ENCODE results near the gene PRDM10.
"Not testable (repeated sequence)": the region's sequence is repeated elsewhere in the genome, so short reads cannot be mapped to it uniquely, and the experiment has no call there.

Gene PRDM10, protein sequence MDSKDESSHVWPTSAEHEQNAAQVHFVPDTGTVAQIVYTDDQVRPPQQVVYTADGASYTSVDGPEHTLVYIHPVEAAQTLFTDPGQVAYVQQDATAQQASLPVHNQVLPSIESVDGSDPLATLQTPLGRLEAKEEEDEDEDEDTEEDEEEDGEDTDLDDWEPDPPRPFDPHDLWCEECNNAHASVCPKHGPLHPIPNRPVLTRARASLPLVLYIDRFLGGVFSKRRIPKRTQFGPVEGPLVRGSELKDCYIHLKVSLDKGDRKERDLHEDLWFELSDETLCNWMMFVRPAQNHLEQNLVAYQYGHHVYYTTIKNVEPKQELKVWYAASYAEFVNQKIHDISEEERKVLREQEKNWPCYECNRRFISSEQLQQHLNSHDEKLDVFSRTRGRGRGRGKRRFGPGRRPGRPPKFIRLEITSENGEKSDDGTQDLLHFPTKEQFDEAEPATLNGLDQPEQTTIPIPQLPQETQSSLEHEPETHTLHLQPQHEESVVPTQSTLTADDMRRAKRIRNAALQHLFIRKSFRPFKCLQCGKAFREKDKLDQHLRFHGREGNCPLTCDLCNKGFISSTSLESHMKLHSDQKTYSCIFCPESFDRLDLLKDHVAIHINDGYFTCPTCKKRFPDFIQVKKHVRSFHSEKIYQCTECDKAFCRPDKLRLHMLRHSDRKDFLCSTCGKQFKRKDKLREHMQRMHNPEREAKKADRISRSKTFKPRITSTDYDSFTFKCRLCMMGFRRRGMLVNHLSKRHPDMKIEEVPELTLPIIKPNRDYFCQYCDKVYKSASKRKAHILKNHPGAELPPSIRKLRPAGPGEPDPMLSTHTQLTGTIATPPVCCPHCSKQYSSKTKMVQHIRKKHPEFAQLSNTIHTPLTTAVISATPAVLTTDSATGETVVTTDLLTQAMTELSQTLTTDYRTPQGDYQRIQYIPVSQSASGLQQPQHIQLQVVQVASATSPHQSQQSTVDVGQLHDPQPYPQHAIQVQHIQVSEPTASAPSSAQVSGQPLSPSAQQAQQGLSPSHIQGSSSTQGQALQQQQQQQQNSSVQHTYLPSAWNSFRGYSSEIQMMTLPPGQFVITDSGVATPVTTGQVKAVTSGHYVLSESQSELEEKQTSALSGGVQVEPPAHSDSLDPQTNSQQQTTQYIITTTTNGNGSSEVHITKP

DNA sequence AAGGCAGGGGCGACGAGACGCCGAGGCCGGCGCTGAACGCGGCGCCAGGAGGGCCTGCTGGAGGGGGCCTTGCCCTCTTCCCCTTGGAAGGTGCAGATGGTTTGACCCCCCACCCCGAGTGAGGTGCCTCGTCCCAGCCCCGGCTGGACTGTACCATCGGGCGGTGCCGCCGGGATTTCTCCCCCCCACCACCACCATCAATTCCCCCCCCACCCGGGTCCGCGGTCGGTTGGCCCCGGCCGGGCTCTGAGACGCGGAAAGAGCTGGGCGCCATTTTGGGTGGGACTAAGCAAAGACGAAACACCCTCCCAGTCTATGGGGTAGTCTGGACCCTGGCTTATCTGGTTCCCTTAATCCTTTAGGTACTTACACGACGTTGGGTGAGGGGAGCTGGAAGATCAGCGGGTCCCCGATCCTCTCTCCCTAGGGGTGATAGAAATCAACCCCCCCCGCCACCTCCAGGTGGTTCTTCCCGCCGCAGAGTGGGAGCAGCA, at the start of gene PRDM10:
Gene PRDM10, minus strand, starts transcription at position 484 of the 494 bp plus-strand sequence. CDS start 41,871 bp downstream, outside the sequence.
- DNase-seq: peak; percentile 94

DNA sequence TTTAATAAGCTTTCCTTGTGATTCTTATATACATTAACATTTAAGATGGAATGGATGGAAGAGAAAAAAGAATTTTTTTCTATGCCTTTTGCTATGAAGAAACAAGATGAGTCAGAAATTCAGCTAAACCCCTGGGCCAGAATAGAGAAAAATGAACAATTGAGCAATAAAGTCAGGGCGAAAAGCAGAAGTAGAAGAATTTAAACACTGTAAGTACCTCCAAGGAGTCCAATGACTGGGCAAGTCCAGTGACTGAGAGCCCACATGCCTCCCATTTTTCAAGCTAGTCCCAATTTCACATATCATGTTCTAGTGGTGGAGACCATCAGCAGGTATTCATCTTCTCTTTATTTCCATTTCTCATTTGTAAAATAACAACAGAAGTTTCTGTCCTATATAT, 48.4 kb upstream of the PRDM10 start:
- DNase-seq: peak; percentile 66

DNA sequence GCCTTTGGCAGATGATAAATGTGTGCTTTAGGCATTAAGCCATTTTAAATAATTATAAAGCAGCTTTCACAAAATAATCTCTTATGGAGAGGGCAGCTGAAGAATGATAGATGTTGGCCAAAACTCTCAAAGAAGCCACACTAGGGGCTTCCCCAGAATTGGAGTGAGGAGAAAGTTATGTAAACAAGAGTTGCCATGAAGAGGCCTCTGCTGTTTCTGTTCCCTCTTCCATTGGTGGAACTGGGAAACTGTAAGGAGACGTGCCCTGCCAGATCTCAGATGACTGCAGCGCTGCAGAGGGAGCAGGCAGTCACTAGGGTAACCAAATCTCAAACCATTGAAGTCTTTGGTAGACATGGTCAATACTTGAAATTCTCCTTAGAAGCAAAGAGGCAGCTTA, 47.6 kb upstream of the PRDM10 start:
- DNase-seq: no peak

DNA sequence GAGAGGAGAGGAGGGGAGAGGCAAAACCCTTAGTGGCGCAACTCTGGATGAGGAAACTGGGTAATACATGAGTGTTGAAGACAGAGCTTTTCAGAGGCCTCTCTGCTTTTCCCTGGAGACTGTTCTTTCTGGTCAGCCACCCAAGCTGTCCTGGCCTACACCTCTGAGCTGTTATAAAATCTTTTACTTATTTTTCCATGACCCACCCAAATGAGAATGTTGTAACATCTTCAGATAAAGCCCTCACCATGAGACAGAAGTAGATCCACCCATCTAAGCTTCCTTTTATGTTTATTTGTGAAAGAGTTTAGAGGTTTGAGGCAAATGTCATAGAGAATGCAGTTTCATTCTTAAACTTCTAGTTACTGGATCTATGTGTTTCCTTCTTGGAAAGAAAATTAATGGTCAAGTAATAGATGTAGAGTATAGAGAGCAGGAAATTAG, 46.7 kb upstream of the PRDM10 start:
- peak; percentile 36 for DNase-seq

DNA sequence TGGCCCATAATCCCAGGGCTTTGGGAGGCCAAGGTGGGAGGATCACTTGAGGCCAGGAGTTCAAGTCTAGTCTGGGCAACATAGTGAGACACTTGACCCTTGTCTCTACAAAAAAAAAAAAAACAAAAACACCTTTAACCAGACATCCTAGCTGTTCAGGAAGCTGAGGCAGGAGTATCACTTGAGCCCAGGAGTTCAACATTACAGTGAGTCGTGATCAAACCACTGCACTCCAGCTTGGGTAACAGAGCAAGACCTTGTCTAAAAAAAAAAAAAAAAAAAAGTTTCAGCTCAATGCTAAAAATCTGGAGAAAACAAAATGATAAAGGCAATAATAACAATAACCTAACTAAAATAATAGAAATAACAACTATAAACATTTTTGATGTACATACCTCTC, 44.5 kb upstream of the PRDM10 start:
- no peak for DNase-seq

DNA sequence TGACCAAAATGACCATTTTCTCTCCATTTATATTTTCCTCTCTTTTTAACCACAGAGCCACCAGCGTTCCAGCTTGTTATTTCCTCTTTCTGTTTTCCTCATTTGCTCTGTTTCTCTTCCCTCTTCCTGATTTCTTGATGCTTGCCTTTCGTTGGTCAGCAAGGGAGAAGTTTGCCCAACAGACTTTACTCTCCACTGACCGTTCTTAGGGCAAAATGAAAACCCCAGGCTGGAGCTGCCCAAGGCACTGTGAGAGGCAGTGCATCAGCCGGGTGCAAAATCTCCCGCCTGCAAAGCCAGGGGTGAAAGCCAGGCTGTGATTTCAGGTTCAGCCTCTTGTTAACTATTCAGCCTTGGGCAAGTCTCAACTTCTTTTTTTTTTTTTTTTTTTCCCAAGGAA, 40.9 kb upstream of the PRDM10 start:
- DNase-seq: no peak

DNA sequence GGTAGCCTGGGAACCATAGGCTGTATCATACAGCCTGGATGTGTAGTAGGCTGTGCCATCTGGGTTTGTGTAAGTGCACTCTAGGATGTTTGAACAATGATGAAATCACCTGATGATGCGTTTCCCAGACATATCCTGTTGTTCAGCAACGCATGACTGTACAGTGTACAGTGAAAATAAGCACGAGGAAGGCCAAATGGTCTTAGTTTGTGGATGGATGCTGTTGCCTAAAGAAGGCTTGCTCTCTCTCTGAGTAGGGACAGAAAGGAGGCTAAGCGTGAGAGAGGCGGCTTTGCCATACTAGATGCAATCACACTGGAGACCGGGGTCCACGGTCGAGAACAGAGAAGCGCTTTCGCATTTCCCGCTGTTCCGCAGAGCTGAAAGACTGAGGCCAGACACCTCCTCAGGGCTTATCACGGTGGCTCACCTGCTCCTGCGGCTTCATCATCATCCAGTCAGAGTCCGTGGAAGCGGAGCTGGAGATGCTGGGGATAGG, 39.5 kb upstream of the PRDM10 start:
- DNase-seq: no peak

DNA sequence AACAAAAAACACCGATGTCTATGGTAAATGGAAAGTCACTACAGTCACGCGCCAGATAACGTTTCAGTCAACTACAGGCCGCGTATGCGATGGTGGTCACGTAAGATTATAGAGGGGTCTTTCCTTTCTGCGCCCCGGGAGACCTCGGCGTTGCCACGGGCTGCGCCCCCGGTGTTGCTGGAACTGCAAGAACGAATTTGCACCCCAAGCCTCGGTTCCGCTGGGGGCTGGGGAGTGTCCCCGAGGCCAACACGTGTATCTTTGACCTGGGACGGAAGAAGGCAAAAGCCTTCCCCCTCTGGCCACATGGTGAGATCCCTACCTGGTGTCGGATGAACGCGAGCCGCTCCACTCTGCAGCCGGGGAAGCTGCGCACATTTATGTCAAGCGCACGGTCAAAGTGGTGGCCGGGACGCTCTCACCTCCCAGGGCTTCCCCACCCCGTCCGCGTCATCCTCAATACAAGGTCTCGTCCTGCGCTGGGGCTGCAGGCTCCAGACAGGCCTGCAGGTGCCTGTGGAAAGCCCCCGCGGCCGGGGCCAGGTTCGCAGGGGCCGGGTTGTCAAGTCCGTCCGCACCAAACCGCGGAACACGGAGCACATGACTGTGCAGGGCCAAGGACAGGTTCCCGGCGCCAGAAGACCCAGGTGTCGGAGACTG, 37.8 kb upstream of the PRDM10 start:
- DNase-seq: no peak

DNA sequence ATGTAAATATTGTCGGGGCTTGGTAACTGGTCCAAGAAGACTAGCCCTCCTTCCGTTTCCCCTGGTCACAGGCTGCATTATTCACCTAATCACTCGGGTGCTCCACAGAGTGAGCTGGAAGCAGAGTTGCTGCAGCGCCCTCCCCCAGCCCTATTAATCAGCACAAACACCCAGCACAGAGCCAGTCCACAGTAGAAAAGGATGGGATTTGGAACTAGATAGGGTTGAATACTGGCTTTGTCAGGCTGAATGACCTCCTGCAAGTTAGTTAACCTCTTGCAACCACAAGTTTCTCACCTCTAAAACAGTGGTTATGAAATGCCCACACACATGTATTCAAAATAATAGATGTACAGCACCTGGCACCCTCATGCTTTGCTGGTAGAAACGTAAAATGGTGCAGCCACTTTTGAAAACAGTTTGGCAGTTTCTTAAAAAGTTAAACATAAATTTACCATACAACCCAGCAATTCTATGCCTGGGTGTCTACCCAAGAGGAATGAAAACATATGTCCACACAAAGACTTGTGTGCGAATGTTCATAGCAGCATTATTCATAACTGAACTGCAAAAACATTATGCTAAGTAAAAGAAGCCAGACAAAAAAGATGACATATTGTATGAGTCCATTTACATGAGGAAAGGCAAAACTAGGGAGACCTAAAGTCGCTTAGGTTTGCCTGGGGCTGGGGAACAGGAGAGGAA, 35.4 kb upstream of the PRDM10 start:
- DNase-seq: no peak

DNA sequence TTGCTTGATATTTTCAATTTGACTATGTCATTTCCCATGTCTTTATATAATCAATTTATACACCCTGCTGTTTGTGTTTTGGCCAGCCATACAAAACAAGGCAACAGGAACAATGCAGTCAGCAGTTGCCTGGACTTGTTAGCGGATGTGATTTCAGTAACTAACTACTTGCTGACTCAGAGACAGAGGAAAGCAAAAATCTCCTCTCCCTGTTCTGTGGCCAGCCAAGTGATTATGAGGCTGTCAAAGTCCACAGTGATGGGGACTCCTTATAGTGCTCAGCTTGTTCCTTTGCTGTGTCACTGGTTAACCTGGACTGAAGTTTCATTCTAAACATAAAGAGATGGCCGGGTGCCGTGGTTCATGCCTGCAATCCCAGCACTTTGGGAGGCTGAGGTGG, 34.4 kb upstream of the PRDM10 start:
- no peak for DNase-seq

DNA sequence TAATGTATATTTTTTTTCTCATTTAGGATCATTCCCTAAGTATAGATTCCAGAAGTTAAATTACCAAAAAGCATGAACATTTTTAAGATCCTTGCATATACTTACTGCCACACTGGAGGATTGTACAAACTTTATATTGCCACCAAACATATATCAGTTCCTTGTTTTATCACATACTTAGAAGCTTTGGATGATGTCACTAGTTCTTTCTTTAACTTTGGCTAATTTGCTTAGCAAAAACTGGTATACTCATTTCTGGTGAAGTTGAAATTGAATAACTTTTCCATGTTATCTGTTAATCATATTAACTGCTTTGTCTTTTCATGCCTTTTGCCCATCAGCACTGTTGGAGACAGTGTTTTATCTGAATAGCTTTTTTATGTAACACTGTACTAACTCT, 31.6 kb upstream of the PRDM10 start:
- DNase-seq: no peak

DNA sequence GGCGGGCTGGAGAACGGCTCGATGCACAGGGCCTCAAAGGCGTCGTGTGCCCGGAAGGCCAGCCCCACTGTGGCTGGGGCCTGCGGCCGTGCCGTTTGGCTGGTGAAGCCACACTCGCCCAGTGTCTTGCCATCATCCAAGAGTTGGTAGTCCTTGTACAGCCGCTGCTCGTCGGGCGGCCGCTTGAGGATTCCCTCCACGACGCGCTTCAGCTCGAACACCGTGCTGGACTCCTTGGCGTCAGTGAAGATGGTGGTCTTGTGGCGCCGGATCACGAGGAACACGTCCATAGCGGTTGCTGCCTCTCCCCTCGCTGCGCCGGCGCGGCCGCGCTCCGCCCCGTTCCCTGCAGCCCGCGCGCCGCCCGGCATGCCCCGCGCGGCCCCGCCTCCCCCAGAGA, 30.3 kb upstream of the PRDM10 start:
- no peak for DNase-seq

DNA sequence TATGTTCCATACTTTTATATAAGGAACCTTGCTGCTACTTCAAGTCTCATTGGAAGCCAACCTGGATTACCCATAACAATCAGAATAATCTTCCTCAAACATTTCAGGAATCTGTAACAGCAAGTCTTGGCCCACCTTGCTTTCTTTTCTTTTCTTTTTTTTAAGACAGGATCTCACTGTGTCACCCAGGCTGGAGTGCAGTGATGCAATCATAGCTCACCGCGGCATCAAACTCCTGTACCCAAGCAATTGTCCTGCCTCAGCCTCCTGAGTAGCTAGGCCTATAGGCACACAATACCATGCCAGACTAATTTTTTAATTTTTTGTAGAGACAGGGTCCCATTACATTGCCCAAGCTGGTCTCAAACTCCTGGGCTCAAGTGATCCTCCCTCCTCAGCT, 29.3 kb upstream of the PRDM10 start:
- DNase-seq: no peak

DNA sequence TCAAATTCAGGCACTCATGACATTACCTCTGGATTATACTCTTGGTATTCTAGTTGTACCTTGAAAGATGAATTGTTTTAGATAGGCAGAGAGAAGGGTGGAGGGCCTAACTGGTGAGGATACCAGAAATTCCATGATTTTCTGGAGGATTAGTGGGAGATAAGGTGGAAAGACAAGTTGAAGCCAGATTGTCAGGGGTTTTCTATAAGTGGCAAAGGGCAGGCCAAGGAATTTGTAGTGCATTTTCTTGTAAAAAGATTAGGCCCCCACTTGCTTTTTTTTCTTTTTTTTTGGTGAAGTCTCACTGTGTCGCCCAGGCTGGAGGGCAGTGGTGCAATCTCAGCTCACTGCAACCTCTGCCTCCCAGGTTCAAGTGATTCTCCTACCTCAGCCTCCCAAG, 28.4 kb upstream of the PRDM10 start:
- DNase-seq: no peak

DNA sequence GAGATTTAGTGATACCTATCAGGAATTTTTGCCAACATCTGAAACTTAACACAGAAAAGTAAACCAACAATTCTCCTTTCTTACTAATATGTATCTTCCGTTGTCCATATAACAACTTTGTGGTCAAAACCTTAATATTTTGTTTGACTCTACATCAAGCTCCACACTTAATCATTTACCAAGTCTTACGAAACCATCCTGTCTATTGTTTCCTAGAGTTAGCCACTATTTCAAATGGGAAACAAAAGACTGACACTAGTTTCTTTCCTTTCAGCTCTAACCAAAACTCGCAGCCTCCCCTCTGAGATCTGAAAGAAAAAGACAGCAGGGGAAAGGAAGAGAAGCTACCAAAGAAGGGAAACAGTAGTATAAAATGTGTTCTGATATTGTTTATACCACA, 26.5 kb upstream of the PRDM10 start:
- no peak for DNase-seq

DNA sequence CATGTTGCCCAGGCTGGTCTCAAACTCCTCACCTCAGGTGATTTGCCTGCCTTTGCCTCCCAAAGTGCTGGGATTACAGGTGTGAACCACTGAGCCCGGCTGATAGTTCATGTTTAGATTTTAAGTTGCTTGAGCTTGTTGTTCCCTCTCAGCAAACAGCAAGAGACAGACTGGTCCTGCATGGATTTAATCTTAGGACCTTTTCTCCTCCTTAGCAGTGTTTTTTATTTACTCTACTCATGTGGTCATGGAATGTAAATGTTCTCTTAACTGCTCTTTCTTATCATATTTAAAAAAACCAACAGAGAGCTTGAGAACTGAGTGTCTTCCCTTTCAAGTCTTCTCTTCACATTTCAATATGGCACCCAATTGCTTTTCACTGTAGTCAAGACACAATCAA, 22.7 kb upstream of the PRDM10 start:
- DNase-seq: no peak

DNA sequence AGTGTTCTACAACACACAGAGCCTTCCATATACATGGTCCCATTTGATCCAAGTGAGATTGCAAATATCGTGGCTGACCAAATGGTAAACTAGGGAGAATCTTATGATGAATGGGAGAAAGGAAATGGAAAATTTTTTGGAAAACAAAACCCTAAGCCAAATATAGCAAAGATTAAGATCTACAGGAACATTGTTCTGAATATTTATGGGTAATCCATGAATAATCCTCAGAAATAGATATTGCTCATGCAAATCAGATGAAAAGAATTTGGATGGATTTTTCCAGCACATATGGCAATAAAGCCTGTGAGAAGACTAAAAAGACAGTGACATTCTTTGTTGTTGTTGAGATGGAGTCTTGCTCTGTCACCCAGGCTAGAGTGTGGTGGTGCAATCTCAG, 21.7 kb upstream of the PRDM10 start:
- DNase-seq: no peak

DNA sequence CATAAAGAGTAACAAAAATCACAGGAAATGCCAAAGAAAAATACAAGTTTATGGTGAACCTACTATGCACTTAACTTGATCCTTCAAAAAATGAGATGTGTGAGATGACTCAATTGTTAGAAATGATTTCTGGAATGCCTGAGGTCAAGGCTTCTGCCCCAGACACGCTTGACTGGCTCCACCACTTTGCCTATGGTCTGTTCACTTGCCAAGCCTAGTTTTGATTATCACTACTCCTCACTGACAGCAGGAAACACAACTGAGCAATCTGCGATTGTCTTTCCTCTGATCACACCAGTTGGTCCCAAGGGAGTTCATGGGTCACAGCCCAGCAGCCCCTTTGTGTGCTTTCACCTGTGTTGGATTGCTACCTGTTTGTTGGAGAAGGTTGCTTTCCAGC, 20.6 kb upstream of the PRDM10 start:
- no peak for DNase-seq

DNA sequence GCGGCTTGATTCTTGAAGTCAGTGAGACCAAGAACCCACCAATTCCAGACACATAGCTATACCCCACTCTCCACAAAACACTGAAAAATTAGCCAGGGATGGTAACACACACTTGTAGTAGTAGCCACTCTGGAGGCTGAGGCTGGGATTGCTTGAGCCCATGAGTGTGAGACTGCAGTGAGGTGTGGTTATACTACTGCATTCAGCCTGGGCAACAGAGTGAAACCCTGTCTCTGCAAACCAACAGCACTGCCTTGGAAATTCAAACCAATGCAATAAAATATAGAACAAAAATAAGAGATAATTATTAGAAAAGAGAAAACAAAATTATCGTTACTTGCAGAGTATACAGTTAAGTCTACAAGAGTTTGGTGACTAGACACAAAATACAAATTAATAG, 20.2 kb upstream of the PRDM10 start:
- DNase-seq: no peak

DNA sequence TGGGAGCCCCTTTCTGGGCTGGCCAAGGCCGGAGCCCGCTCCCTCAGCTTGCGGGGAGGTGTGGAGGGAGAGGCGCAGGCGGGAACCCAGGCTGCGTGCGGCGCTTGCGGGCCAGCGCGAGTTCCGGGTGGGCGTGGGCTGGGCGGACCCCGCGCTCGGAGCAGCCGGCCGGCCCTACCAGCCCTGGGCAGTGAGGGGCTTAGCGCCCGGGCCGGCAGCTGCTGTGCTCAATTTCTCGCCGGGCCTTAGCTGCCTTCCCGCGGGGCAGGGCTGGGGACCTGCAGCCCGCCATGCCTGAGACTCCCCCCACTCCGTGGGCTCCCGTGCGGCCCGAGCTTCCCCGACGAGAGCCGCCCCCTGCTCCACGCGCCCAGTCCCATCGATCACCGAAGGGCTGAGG, 19.0 kb upstream of the PRDM10 start:
- DNase-seq: not testable (repeated sequence)

DNA sequence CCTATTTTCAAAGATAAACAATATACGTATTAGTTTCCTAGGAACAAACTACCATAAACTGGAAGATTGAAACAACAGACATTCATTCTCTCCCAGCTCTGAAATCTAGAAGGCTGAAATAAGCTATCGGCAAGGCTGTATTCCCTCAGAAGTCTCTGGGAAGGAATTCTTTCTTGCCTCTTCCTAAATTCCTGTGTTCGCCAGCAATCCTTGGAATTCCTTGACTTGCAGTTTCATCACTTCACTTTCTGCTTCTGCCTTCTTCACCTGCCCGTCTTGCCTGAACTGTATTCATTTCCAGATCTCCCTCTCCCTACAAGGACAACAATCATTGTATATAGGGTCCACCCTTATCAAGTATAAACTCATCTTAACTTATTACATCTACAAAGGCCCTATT, 17.7 kb upstream of the PRDM10 start:
- no peak for DNase-seq

DNA sequence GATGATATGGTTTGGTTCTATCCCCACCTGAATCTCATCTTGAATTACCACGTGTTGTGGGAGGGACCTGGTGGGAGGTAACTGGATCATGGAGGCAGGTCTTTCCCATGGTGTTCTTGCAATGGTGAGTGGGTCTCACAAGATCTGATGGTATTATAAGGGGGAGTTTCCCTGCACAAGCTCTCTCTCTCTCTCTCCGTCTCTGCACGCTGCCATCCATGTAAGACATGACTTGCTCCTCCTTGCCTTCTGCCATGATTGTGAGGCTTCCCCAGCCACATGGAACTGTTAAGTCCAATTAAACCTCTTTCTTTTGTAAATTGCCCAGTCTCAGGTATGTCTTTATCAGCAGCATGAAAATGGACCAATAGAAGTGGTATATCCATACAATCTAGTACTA, 13.2 kb upstream of the PRDM10 start:
- not testable (repeated sequence) for DNase-seq

All from hematopoietic multipotent progenitor cell treated with erythropoietin and hydrocortisone succinate and interleukin-3 and kit ligand, for 6 days (in vitro differentiated cells).